ENCODE data around the gene HMG20A.

- TF ChIP-seq EZH2 (IDR thresholded peaks at IDR 0.05; ENCODE audit: low read depth, unreplicated experiment), result no peak
- TF ChIP-seq POLR2AphosphoS5 (IDR thresholded peaks at IDR 0.05; ENCODE audit: low read depth), result no peak
- no peak for TF ChIP-seq CTCF (conservative IDR thresholded peaks at IDR 0.05; ENCODE audit: low read depth in 2 of 2)
- TF ChIP-seq ZNF331 (CRISPR knock-in tag; IDR thresholded peaks at IDR 0.05; ENCODE audit: low read depth), result no peak
- no peak for TF ChIP-seq JUNB (IDR thresholded peaks at IDR 0.05; ENCODE audit: unreplicated experiment)
- no peak for TF ChIP-seq NANOG (IDR thresholded peaks at IDR 0.05; ENCODE audit: borderline replicate concordance)
- no peak for TF ChIP-seq EZH2phosphoT487 (IDR thresholded peaks at IDR 0.05; ENCODE audit: unreplicated experiment)
- TF ChIP-seq CREB1 (CRISPR knock-in tag; IDR thresholded peaks at IDR 0.05; ENCODE audit: low read depth), result no peak
- TF ChIP-seq ZNF462 (CRISPR knock-in tag; IDR thresholded peaks at IDR 0.05), result no peak
- no peak for TF ChIP-seq REST (IDR thresholded peaks at IDR 0.05; ENCODE audit: unreplicated experiment)
- TF ChIP-seq ETS1 (IDR thresholded peaks at IDR 0.05), result no peak
- no peak for TF ChIP-seq STAT1 (IDR thresholded peaks at IDR 0.05; ENCODE audit: unreplicated experiment)
- TF ChIP-seq ZNF114 (CRISPR knock-in tag; IDR thresholded peaks at IDR 0.05), result no peak
These were observed 74.3 kb downstream of the HMG20A start for GRCh38 chr15:77494964-77495363.

All from GM23338 (cell line).